ENCODE measurements around the gene ADK.

Gene ADK

GRCh38 chr10:74645692-74646091 is 494.7 kb downstream of the ADK start:
- no peak for TF ChIP-seq CTCF (IDR thresholded peaks at IDR 0.05; ENCODE audit: low read depth, low read length, missing control alignments)
- H3K4me3 ChIP-seq (ENCODE audit: low read depth, low read length): no peak overlapping the region
- in situ Hi-C loops (cut with HindIII; ENCODE audit: low sequenced_read_pairs): loop anchor here (10.0 kb wide), 1 partner anchor 89 kb away; no protein-coding TSS in a partner anchor
- DNase-seq (ENCODE audit: low read depth): no peak

- H3K4me3 ChIP-seq (ENCODE audit: low read depth, low read length): no peak overlapping the region
- in situ Hi-C loops (cut with HindIII; ENCODE audit: low sequenced_read_pairs): no loop called here
- TF ChIP-seq CTCF (IDR thresholded peaks at IDR 0.05; ENCODE audit: low read depth, low read length, missing control alignments): no peak
- no peak for DNase-seq (ENCODE audit: low read depth)
Measured at GRCh38 chr10:74650613-74651012, 499.6 kb downstream of the ADK start.

- TF ChIP-seq CTCF (IDR thresholded peaks at IDR 0.05; ENCODE audit: low read depth, low read length, missing control alignments): no peak
- no peak for DNase-seq (ENCODE audit: low read depth)
- in situ Hi-C loops (cut with HindIII; ENCODE audit: low sequenced_read_pairs): no loop called here
- no peak overlapping the region for H3K4me3 ChIP-seq (ENCODE audit: low read depth, low read length)
Measured at GRCh38 chr10:74651565-74651964, 500.5 kb downstream of the ADK start.

- no peak for DNase-seq (ENCODE audit: low read depth)
- no peak for TF ChIP-seq CTCF (IDR thresholded peaks at IDR 0.05; ENCODE audit: low read depth, low read length, missing control alignments)
- in situ Hi-C loops (cut with HindIII; ENCODE audit: low sequenced_read_pairs): no loop called here
- H3K4me3 ChIP-seq (ENCODE audit: low read depth, low read length): no peak overlapping the region
Measured at GRCh38 chr10:74652664-74653063, 501.6 kb downstream of the ADK start.

- in situ Hi-C loops (cut with HindIII; ENCODE audit: low sequenced_read_pairs): no loop called here
- TF ChIP-seq CTCF (IDR thresholded peaks at IDR 0.05; ENCODE audit: low read depth, low read length, missing control alignments): no peak
- no peak for DNase-seq (ENCODE audit: low read depth)
Measured at GRCh38 chr10:74658511-74658910, 507.5 kb downstream of the ADK start.

GRCh38 chr10:74662635-74663034 is 511.6 kb downstream of the ADK start:
- DNase-seq (ENCODE audit: low read depth): no peak
- in situ Hi-C loops (cut with HindIII; ENCODE audit: low sequenced_read_pairs): no loop called here
- no peak overlapping the region for H3K4me3 ChIP-seq (ENCODE audit: low read depth, low read length)
- TF ChIP-seq CTCF (IDR thresholded peaks at IDR 0.05; ENCODE audit: low read depth, low read length, missing control alignments): no peak

More at GRCh38 chr10:74658511-74658910, 507.5 kb downstream of the ADK start:
- H3K4me3 ChIP-seq (ENCODE audit: low read depth, low read length): no peak overlapping the region

GRCh38 chr10:74669210-74669609 is 518.2 kb downstream of the ADK start:
- no peak overlapping the region for H3K4me3 ChIP-seq (ENCODE audit: low read depth, low read length)
- TF ChIP-seq CTCF (IDR thresholded peaks at IDR 0.05; ENCODE audit: low read depth, low read length, missing control alignments): no peak
- DNase-seq (ENCODE audit: low read depth): no peak
- in situ Hi-C loops (cut with HindIII; ENCODE audit: low sequenced_read_pairs): no loop called here
